HAP-1 (cell line): ENCODE data around the gene GAA.

Experiments
- DNase-seq, 2 experiments: peaks; one replicate each; pipeline ENCODE4 v3.0.0-alpha.2; 2016 to 2020; ENCODE audit warnings: low spot score in 2 of 2
- H3K27me3 ChIP-seq: fragments of 250-450 bp; sonication (Bioruptor Pico); 2 replicates; pipeline ENCODE4 v1.5.1; 2020; ENCODE audit warnings: low read depth, mild to moderate bottlenecking, moderate library complexity
- H3K36me3 ChIP-seq: fragments of 250-450 bp; sonication (Bioruptor Pico); replicated peaks from 2 replicates; pipeline ENCODE4 v1.5.1; 2020; ENCODE audit warnings: mild to moderate bottlenecking
- H3K4me1 ChIP-seq: fragments of 250-450 bp; sonication (Bioruptor Pico); 2 replicates; pipeline ENCODE4 v1.5.1; 2020; ENCODE audit warnings: mild to moderate bottlenecking
- H3K4me3 ChIP-seq: fragments of 250-450 bp; sonication (Bioruptor Pico); 2 replicates; pipeline ENCODE4 v1.5.1; 2020; ENCODE audit warnings: mild to moderate bottlenecking, moderate library complexity
- H3K9me3 ChIP-seq: fragments of 250-450 bp; sonication (Bioruptor Pico); 2 replicates; pipeline ENCODE4 v1.5.1; 2020; ENCODE audit warnings: mild to moderate bottlenecking, moderate library complexity
- in situ Hi-C: fragments of 300-500 bp; cut with MboI; formaldehyde crosslinking; loops from 3 replicates; pipeline ENCODE4 v1.14.3; 2020; ENCODE audit warnings: low sequenced_read_pairs, inconsistent platforms, mixed read lengths

Gene GAA

DNA sequence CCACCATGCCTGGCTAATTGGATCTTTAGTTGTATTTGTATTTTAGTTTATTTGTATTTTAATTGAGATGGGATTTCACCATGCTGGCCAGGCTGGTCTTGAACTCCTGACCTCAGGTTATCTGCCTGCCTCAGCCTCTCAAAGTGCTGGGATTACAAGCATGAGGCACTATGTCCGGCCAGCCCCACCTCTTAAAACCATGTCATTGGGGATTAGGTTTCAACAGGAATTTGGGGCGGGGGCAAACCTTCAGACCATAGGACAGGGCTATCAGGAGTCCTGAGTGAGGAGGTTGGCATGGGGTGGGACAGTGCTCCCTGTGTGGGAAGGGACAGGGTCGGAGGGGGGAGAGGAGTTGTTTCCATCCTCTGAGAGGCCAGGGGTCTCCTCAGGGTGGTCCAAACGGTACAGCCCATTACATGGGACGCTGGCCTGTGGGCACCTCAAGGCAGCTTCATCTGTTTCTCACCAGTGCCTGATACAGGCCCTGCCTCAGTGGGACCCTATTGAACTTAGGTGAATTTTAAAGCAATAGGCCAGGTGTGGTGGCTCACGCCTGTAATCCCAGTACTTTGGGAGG, 21.6 kb downstream of the GAA start:
- DNase-seq: no peak
- H3K27me3 ChIP-seq: no peaks in the 10 kb centered on the region
- no peaks in the 10 kb centered on the region for H3K36me3 ChIP-seq
- H3K4me1 ChIP-seq: peaks cover 4% of the 10 kb centered on the region
- no peaks in the 10 kb centered on the region for H3K9me3 ChIP-seq
- no peak overlapping the region for H3K4me3 ChIP-seq
- in situ Hi-C loops: no loop called here

DNA sequence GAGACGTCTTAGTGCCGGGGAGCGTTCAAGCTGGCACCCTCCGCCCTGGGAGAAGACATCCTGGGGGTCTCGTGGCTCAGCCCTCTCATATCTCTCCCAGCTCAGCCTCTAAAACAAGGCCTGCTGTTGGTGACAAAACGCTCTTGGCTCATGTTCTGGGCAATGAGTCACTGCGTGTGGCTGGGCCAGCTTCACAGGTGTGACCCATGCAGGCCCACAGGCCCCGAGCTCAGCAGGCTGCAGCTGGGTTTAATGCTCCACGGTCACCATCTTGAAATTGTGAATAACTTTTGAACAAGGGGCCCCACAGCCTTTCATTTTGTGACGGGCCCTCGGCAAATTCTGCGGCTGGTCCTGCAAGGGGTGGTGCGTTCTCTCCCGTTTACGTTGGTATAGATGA, 22.4 kb downstream of the GAA start:
- Histone ChIP-seq H3K36me3 (no peaks in the 10 kb centered on the region), H3K9me3 (no peaks in the 10 kb centered on the region), H3K4me1 (peaks cover 4% of the 10 kb centered on the region), H3K27me3 (no peaks in the 10 kb centered on the region), H3K4me3 (no peak overlapping the region)
- no peak for DNase-seq
- in situ Hi-C loops: no loop called here

DNA sequence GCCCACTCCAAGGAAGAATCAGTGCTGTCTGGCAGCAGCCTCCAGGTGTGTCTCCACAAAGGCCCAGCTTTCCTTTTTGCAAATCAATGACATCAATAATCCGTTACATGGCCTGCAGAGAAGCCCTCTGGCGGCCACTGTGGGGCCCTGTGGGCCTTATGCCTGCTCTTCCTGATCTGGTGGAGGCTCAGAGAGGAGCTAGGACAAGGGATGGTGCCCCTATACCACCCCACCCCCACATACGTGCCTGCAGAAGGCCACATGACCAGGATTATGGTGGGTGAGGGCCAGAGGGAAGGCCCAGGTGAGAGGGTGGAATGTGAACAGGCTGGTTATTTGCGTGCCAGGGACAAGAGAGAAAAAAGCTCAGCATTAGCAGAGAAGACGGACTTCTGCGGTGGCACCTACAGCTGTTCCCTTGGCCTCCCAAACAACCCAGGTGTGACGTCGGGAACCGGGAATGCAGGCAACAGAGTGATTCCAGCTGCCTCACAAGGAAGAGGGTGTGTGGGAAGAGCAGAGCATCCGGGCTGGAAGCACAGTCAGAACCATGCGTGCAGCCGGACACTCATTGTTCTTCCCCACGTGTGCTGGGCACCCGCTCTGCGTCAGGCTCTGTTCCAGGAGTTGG, 23.1 kb downstream of the GAA start:
- H3K4me1 ChIP-seq: peaks cover 4% of the 10 kb centered on the region
- H3K36me3 ChIP-seq: no peaks in the 10 kb centered on the region
- no peaks in the 10 kb centered on the region for H3K9me3 ChIP-seq
- no peak overlapping the region for H3K4me3 ChIP-seq
- peak; percentile 64 to 65 for DNase-seq
- in situ Hi-C loops: no loop called here
- H3K27me3 ChIP-seq: no peaks in the 10 kb centered on the region

DNA sequence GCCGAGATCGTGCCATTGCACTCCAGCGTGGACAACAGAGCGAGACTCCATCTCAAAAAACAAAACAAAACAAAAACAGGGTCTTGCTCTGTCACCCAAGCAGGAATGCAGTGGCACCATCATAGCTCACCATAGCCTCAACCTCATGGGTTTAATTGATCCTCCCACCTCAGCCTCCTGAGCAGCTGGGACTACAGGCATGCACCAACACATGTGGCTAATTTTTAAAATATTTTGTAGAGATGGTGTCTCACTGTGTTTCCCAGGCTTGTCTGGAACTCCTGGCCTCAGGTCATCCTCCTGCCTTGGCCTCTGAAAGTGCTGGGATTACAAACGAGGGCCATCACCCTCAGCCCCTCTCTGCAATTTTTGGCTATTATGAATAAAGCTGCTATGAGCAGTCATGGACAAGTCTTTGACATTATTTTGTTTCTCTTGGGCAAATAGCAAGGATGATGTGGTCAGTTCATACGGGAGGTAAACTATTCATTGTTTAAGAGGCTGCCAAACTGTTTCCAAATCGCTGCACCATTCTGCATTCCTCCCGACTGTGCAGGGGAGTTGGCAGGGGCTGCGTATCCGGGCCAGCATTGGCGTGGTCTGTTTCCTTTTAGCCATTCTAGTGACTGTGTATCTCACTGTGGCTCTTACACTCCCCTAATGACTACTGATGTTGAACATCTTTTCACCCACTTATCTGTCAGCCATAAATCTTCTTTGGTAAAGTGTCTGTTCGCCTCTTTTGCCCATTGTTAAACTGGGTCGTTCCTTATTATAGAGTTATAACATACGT, 24.5 kb downstream of the GAA start:
- no peak for DNase-seq
- in situ Hi-C loops: no loop called here
- Histone ChIP-seq H3K27me3 (no peaks in the 10 kb centered on the region), H3K36me3 (no peaks in the 10 kb centered on the region), H3K9me3 (no peaks in the 10 kb centered on the region), H3K4me1 (peaks cover 4% of the 10 kb centered on the region), H3K4me3 (no peak overlapping the region)

DNA sequence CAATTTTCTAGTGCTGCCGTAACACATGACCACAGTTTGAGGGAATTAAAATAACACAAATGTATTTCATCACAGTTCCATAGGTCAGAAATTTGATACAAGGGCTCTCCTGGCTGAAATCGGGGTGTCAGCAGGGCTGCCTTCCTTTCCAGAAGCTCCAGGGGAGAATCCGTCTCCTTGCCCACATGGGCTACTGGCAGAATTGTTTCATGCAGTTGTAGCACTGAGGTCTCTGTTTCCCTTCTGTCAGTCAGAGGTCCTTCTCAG, 25.0 kb downstream of the GAA start:
- Histone ChIP-seq H3K36me3 (no peaks in the 10 kb centered on the region), H3K4me1 (peaks cover 4% of the 10 kb centered on the region), H3K4me3 (no peak overlapping the region), H3K27me3 (no peaks in the 10 kb centered on the region), H3K9me3 (no peaks in the 10 kb centered on the region)
- in situ Hi-C loops: no loop called here
- no peak for DNase-seq

DNA sequence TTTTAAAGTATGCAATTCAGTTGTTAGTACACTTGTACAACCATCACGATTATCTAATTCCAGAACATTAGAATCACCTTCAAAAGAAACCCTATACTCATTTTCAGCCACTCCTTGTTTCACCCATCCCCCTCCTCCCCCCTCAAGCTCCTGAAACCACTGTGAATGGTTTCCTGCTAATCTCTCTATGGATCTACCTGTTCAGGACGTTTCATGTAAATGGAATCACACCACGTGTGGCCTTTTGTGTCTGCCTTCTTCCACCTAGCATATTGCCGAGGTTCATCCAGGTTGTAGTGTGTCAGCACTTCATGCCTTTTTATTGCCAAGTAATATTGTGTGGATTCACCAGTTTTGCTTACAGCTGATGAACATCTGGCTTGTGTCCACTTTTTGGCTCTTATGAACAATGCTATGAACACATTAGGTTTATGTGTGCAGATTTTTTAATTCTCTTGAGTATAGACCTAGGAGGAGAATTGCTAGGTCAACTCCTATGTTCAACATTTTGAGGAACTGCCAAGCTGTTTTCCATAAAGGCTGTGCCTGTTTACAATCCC, 27.7 kb downstream of the GAA start:
- in situ Hi-C loops: no loop called here
- no peaks in the 10 kb centered on the region for H3K27me3 ChIP-seq
- no peak for DNase-seq
- peaks cover 4% of the 10 kb centered on the region for H3K4me1 ChIP-seq
- H3K36me3 ChIP-seq: peaks cover 9% of the 10 kb centered on the region
- H3K4me3 ChIP-seq: no peak overlapping the region
- no peaks in the 10 kb centered on the region for H3K9me3 ChIP-seq

DNA sequence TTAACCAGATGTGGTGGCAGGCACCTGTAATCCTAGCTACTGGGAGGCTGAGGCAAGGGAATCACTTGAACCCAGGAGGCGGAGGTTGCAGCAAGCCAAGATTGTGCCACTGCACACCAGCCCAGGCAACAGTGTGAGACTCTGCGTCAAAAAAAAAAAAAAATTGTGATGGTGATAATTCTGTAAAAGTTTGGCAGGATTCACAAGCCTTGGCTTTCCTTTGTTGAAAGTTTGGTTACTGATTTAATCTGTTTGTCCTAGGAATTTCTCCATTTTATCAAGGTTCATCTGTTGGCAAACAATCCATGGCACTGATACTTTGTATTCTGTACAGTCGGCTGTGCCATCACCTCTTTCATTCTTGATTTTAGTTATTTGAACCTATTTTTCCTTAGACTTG, 29.6 kb downstream of the GAA start:
- no peaks in the 10 kb centered on the region; the same call in 1 of the 2 replicates for H3K4me1 ChIP-seq
- no peaks in the 10 kb centered on the region for H3K27me3 ChIP-seq
- H3K9me3 ChIP-seq: no peaks in the 10 kb centered on the region
- no peak for DNase-seq
- H3K4me3 ChIP-seq: no peak overlapping the region
- in situ Hi-C loops: no loop called here
- H3K36me3 ChIP-seq: peaks cover 28% of the 10 kb centered on the region

DNA sequence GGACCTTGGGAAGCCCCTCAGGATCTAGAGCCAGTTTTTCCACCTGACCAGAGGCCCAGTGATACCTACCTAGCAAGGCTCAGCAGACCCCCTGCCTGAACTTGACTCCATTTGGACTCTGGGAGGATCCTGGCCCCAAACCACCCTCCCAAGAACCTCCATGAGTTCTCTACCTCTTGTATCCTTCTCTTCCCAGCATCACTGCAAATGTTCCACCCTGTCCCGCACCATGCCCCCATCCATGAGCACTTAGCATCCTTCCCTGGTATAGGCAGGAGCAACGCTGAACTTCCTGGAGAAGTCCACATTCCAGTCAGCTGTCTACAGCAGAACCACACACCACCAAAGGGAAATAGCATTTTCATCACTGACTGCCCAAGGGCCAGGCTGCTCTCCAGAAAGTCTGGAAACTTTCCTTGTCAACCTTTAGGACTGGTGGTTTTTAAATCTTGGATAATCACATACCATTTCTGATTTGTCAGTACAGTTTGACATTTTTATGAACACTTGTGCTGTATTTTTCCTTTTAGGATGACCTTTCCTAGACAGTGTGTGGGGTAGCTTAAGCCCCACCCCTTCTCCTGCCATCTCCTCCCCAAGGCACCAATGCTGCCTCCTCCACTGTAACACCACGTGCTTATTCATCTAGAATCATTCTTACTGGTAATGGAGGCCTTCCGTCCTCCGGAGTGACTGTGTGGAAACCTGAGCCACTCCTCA, 31.7 kb downstream of the GAA start:
- H3K9me3 ChIP-seq: no peaks in the 10 kb centered on the region
- H3K27me3 ChIP-seq: no peaks in the 10 kb centered on the region
- peaks cover 47% of the 10 kb centered on the region for H3K36me3 ChIP-seq
- DNase-seq: no peak
- no peak overlapping the region for H3K4me3 ChIP-seq
- in situ Hi-C loops: no loop called here
- H3K4me1 ChIP-seq: no peaks in the 10 kb centered on the region; the same call in 1 of the 2 replicates

DNA sequence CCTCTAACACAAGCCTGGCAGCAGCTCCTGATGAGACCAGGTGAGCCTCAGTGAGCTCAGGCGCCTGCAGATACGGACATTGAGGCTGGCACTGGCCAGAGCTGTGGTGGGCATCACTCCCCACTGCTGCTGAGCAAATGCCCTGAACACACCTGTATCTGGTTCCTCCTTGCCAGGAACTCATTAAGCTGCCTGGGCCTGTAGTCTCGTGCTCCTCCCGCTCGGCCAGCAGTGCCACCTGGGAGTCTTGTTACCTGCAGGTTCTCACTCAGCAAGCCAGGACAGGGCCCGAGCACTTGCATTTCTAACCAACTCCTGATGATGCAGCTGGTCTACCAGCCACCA, 32.2 kb downstream of the GAA start:
- no peaks in the 10 kb centered on the region; the same call in 1 of the 2 replicates for H3K4me1 ChIP-seq
- no peak overlapping the region for H3K4me3 ChIP-seq
- no peak for DNase-seq
- H3K9me3 ChIP-seq: no peaks in the 10 kb centered on the region
- peaks cover 52% of the 10 kb centered on the region for H3K36me3 ChIP-seq
- in situ Hi-C loops: no loop called here
- H3K27me3 ChIP-seq: no peaks in the 10 kb centered on the region

DNA sequence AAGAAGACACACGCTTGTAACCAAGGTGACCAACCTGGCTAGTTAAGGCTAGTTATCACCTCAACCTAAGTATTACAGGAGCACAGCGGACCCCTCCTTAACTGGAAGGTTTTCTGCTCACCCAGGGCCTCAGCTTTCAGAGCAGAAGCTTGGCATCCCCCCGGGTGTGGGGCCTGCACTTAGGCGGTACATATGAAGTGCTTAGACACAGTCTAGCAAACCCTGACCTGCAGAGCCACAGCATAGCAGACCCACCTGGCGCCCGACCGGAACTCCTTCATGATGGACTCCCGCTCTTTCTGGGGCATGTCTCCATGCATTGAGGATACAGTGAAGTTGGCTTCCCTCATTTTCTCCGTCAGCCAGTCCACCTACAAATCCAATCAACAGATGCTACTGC, 35.8 kb downstream of the GAA start:
- in situ Hi-C loops: no loop called here
- Histone ChIP-seq H3K9me3 (no peaks in the 10 kb centered on the region), H3K4me1 (no peaks in the 10 kb centered on the region), H3K27me3 (no peaks in the 10 kb centered on the region), H3K4me3 (no peak overlapping the region), H3K36me3 (peaks cover 86% of the 10 kb centered on the region)
- DNase-seq: no peak

DNA sequence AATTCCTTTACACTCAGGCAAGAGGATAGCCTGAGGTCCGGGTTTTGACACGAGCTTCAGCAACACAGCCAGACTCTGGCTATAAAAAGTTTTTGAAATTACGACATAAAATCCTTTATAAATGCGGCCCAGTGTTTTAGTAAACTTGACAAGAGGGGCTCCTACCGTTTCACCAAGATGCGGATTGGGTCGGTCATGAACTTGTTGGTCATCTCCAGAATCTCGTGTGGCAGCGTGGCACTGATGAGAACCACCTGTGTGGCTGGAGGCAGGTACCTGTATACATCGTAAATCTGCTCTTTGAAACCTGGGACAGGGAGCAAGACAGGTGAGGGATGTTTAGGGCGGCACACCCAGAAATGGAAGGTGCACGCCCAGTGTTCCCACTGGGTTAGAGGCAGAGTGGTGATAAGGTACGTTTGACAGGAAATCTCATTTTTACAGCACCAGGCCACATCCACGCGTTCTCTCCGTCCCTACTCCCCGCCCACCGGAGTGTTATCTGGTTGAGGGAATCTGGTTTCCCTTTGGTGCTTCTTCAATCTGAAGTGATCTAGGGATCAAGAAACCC, 37.6 kb downstream of the GAA start:
- Histone ChIP-seq H3K36me3 (peaks cover 97% of the 10 kb centered on the region), H3K4me3 (no peak overlapping the region), H3K4me1 (no peaks in the 10 kb centered on the region), H3K27me3 (no peaks in the 10 kb centered on the region), H3K9me3 (no peaks in the 10 kb centered on the region)
- DNase-seq: no peak
- in situ Hi-C loops: no loop called here

DNA sequence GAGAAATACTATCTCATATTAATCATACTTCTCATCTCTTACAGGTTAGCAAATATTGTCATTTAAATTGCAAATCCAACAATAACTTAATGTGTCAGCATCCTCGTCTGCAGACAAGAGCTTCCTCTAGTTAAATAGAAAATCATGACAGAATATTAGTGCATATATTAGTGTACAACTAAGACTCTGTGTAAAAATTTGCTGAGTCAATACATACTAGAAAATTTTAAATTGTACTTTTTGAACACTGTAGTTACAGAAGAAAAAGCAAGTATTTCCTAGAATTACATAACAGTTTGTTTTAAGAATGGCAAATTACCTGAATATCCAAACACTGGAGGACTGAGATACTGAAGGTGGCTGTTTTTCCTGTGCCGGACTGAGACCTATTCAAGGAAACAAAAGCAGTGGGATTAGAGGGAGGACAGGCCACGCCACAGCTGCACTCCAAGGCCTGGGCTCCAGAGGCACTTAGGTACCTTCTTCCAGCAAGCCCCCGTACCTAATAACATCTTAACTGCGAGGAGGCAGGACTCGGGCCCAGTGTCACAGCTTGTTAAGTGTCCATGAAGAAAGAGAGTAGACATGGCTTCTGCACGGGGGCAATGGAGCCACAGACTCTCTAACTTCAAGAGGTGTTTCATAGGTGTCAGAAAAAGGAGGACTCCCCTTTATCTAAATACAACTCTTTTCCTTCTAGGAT, 40.2 kb downstream of the GAA start:
- no peaks in the 10 kb centered on the region; the same call in 1 of the 2 replicates for H3K9me3 ChIP-seq
- H3K36me3 ChIP-seq: peaks cover 83% of the 10 kb centered on the region
- no peak for DNase-seq
- peaks cover 13% of the 10 kb centered on the region; the same call in 1 of the 2 replicates for H3K4me1 ChIP-seq
- in situ Hi-C loops: no loop called here
- H3K27me3 ChIP-seq: no peaks in the 10 kb centered on the region
- H3K4me3 ChIP-seq: no peak overlapping the region

DNA sequence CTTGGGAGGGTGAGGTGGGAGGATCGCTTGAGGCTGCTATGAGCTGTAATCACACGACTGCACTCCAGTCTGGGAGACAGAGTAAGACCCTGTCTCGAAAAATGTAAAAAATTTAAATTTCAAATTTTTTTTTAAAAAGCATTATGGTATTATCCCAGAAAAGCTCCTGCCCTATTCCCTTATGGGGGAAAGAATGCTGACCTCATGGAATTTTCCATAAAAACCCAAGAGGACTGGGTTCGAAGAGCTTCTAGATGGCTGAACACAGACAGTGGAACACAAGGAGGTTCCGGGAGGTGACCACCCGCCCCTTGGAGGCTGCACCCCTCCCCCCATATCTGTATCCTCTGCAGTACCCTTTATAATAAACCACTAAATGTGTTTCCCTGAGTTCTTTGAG, 41.5 kb downstream of the GAA start:
- in situ Hi-C loops: no loop called here
- Histone ChIP-seq H3K4me1 (peaks cover 13% of the 10 kb centered on the region; the same call in 1 of the 2 replicates), H3K36me3 (peaks cover 70% of the 10 kb centered on the region), H3K9me3 (peaks cover under 1% of the 10 kb centered on the region), H3K4me3 (no peak overlapping the region), H3K27me3 (no peaks in the 10 kb centered on the region)
- no peak for DNase-seq
